Endodermal cell (in vitro differentiated cells): ENCODE measurements around the gene AGK. TPM values are rescaled to one million over a fixed set of nuclear protein-coding genes. Genes with fewer than 3 reads are reported as not detected.
A peak's percentile ranks its signal among the peaks of the same experiment; 100 is the strongest.

Experiments
- DNase-seq: peaks from one replicate; pipeline ENCODE4 v3.0.0-alpha.2; 2017
- H3K27ac ChIP-seq: 2 replicates; pipeline ENCODE4 v1.5.1; 2013; ENCODE audit warnings: mild to moderate bottlenecking, low read depth, low read length, moderate library complexity
- H3K27me3 ChIP-seq: 2 replicates; pipeline ENCODE4 v1.6.1; 2013; ENCODE audit warnings: mild to moderate bottlenecking, low read length, moderate library complexity; ENCODE audit not compliant: insufficient read depth, control insufficient read depth, poor library complexity, severe bottlenecking
- H3K36me3 ChIP-seq: 2 replicates; pipeline ENCODE4 v1.7.0; 2013; ENCODE audit warnings: mild to moderate bottlenecking, low read length, moderate library complexity; ENCODE audit not compliant: control insufficient read depth, insufficient read depth
- H3K4me1 ChIP-seq: one replicate; pipeline ENCODE4 v1.7.0; 2013; ENCODE audit warnings: low read length; ENCODE audit not compliant: control insufficient read depth, insufficient read depth
- H3K4me3 ChIP-seq: 2 replicates; pipeline ENCODE4 v1.5.1; 2013; ENCODE audit warnings: mild to moderate bottlenecking, low read length, moderate library complexity
- H3K9ac ChIP-seq: 2 replicates; pipeline ENCODE4 v1.6.1; 2013; ENCODE audit warnings: mild to moderate bottlenecking, low read length, moderate library complexity; ENCODE audit not compliant: poor library complexity, severe bottlenecking; ENCODE audit errors: extremely low read depth
- H3K9me3 ChIP-seq: 2 replicates; pipeline ENCODE4 v1.6.1; 2013; ENCODE audit warnings: mild to moderate bottlenecking, low read length, moderate library complexity; ENCODE audit not compliant: control insufficient read depth
- H3K27ac Mint-ChIP-seq: 2 replicates; pipeline ENCODE4 v1.8.0; 2020; ENCODE audit warnings: mixed read lengths
- H3K27me3 Mint-ChIP-seq: 2 replicates; pipeline ENCODE4 v1.8.0; 2021; ENCODE audit warnings: mild to moderate bottlenecking, mixed read lengths; ENCODE audit not compliant: insufficient read depth
- H3K36me3 Mint-ChIP-seq: 2 replicates; pipeline ENCODE4 v1.8.0; 2020; ENCODE audit warnings: low read depth, mixed read lengths
- H3K4me1 Mint-ChIP-seq: 2 replicates; pipeline ENCODE4 v1.8.0; 2020; ENCODE audit warnings: mixed read lengths
- H3K4me3 Mint-ChIP-seq: 2 replicates; pipeline ENCODE4 v1.8.0; 2020; ENCODE audit warnings: mild to moderate bottlenecking, moderate library complexity, mixed read lengths
- H3K9me3 Mint-ChIP-seq: 2 replicates; pipeline ENCODE4 v1.8.0; 2020; ENCODE audit warnings: mild to moderate bottlenecking, mixed read lengths
- CTCF ChIP-seq: fragments of 200-600 bp; sonication (generic); conservative IDR thresholded peaks from 2 replicates; pipeline ENCODE4 v1.5.0; 2021; ENCODE audit warnings: antibody characterized with exemption, mild to moderate bottlenecking
- WGBS, 2 experiments: methylation state at CpG; one replicate each; pipeline versions ENCODE4 v1.1.5 to v1.1.7; 2013; ENCODE audit warnings: missing lambda C conversion rate in 2 of 2, mixed read lengths in 1 of 2; ENCODE audit not compliant: insufficient coverage in 1 of 2, insufficient read length in 1 of 2; 5-methylcytosine and 5-hydroxymethylcytosine counted together
- total RNA-seq, 2 donors: library from RNA; stranded (reverse); fragmentation: NEBNext Ultra II Directional in 1 of 2; extraction: Animal tissue kit (Norgen Biotek cat#: 25700) in 1 of 2; gene quantifications; 2 replicates in 1 of 2; 3 replicates in 1 of 2; pipeline ENCODE4 v1.2.1, GENCODE V29; 2021

The AGK gene
- total RNA-seq, 2 donors from 2014 or later, result 30.2 to 41.7 TPM

DNA sequence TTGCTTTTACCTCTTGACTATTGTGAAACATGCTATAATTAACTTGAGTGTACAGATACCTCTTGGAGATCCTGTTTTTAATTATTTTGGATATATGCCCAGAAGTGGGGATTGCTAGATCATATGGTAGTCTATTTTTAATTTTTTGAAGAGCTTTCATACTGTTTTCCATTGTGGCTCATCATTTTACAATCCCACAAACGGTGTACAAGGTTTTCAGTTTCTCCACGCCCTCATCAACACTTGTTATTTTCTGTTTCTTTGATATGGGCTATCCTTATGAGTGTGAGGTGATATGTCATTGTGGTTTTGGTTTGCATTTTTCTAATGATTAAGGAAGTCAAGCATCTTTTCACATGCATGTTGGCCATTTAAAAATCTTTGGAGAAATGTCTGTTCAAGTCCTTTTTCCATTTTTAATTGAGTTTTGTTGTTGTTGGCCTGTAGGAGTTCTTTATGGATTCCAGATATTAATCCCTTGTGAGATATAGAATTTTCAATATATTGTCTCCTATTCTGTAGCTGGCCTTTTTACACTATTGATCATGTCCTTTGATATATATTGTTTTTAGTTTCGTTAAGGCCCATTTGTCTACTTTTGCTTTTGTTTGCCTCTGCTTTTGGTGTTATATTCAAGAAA is 7.5 kb downstream of the AGK start:
- H3K9me3 ChIP-seq, result peaks cover 11% of the 10 kb centered on the region
- no peaks in the 10 kb centered on the region for H3K27me3 ChIP-seq
- TF ChIP-seq CTCF, result no peak
- H3K4me3 Mint-ChIP-seq, result no peak overlapping the region
- DNase-seq, result no peak
- WGBS, 2 experiments, result 98% methylated on average over 3 of the region's 3 CpGs; no CpG with 5 or more reads in 1 of the 2 experiments
- H3K36me3 ChIP-seq, result peaks cover 32% of the 10 kb centered on the region
- H3K36me3 Mint-ChIP-seq, result peaks cover 53% of the 10 kb centered on the region
- H3K27ac Mint-ChIP-seq, result no peak overlapping the region
- no peak overlapping the region for H3K27ac ChIP-seq
- H3K4me3 ChIP-seq, result no peak overlapping the region
- no peaks in the 10 kb centered on the region for H3K4me1 ChIP-seq
- H3K9ac ChIP-seq, result no peak overlapping the region
- H3K27me3 Mint-ChIP-seq, result no peaks in the 10 kb centered on the region
- H3K9me3 Mint-ChIP-seq, result peaks cover 6% of the 10 kb centered on the region
- no peaks in the 10 kb centered on the region for H3K4me1 Mint-ChIP-seq

DNA sequence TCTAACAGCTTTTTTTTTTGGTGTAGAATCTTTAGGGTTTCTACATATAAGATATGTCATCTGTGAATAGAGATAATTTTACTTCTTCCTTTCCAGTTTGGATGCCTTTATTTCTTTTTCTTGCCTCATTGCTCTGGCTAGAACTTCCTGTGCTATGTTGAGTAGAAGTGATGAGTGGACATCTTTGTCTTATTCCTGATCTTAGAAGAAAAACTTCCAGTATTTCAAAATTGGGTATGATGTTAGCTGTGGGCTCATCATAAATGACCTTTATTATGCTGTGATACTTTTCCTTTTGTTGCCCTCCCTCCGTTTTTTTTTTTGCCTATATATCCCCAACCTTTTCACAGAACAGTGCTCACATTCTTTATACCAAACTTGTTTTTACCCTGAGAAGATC is 8.8 kb downstream of the AGK start:
- H3K4me3 Mint-ChIP-seq, result no peak overlapping the region
- H3K27me3 ChIP-seq, result no peaks in the 10 kb centered on the region
- peaks cover 63% of the 10 kb centered on the region for H3K36me3 Mint-ChIP-seq
- H3K9me3 ChIP-seq, result peaks cover 11% of the 10 kb centered on the region
- peaks cover 6% of the 10 kb centered on the region for H3K9me3 Mint-ChIP-seq
- no peaks in the 10 kb centered on the region for H3K27me3 Mint-ChIP-seq
- no peak overlapping the region for H3K27ac Mint-ChIP-seq
- DNase-seq, result no peak
- H3K27ac ChIP-seq, result no peak overlapping the region
- no peak for TF ChIP-seq CTCF
- H3K36me3 ChIP-seq, result peaks cover 38% of the 10 kb centered on the region
- H3K9ac ChIP-seq, result no peak overlapping the region
- no peaks in the 10 kb centered on the region for H3K4me1 ChIP-seq
- no peaks in the 10 kb centered on the region for H3K4me1 Mint-ChIP-seq
- 75 to 88% methylated on average over 1 of the region's 1 CpG for WGBS, 2 experiments
- no peak overlapping the region for H3K4me3 ChIP-seq

DNA sequence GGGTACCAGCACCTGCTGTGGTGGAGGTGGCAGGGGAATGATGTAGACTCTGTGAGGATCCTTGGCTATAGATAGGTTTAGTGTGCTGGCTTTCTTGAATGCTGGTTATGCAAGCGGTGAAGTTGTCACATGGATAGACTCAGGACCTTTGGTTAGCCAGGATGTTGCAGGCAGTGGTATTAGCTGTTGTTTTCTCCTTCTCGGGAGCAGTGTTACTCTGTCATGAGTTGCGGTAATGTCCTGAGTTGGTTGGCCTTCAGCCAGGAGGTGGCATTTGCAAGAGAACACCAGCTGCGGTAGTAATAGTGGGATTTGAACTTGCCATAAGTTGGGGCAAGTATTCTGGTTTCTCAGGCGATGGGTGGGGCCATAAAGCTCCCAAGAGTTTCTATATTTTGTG is 10.8 kb downstream of the AGK start:
- Histone ChIP-seq H3K27ac (no peak overlapping the region), H3K4me3 (no peak overlapping the region), H3K4me1 (no peaks in the 10 kb centered on the region), H3K9ac (no peak overlapping the region), H3K9me3 (peaks cover 11% of the 10 kb centered on the region), H3K27me3 (no peaks in the 10 kb centered on the region), H3K36me3 (peaks cover 38% of the 10 kb centered on the region)
- H3K36me3 Mint-ChIP-seq, result peaks cover 70% of the 10 kb centered on the region
- WGBS, 2 experiments, result 89 to 92% methylated on average over 4 to 5 of the region's 5 CpGs
- H3K4me1 Mint-ChIP-seq, result no peaks in the 10 kb centered on the region
- peak overlapping the region; percentile 6 for H3K27ac Mint-ChIP-seq
- no peaks in the 10 kb centered on the region for H3K27me3 Mint-ChIP-seq
- DNase-seq, result no peak
- H3K4me3 Mint-ChIP-seq, result no peak overlapping the region
- peaks cover 6% of the 10 kb centered on the region for H3K9me3 Mint-ChIP-seq
- no peak for TF ChIP-seq CTCF
